ENCODE measurements around the gene PAQR5.

DNA sequence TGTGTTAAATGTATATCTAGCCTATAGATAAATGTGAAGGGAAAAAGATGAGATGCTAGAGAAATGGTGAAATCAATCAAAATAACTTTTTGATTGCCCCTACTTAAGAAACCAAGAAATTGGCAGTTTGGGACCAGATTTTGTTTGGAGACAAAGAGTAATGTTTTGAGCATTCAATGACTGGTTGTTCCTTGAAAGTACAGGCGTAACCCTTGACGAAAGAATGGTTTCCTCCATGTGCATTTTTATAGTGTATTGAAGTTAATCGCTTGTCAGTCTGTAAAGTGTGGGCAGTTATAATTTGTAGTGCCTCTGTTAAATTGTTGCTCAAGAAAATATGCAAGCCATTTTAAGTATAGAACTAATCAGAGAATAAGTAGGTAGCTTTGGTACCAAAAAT is 116.7 kb downstream of the PAQR5 start:
- TF ChIP-seq POLR2AphosphoS5 (IDR thresholded peaks at IDR 0.05) (no peak), EP300 (IDR thresholded peaks at IDR 0.05) (no peak)
- TF ChIP-seq, protein P1, sequence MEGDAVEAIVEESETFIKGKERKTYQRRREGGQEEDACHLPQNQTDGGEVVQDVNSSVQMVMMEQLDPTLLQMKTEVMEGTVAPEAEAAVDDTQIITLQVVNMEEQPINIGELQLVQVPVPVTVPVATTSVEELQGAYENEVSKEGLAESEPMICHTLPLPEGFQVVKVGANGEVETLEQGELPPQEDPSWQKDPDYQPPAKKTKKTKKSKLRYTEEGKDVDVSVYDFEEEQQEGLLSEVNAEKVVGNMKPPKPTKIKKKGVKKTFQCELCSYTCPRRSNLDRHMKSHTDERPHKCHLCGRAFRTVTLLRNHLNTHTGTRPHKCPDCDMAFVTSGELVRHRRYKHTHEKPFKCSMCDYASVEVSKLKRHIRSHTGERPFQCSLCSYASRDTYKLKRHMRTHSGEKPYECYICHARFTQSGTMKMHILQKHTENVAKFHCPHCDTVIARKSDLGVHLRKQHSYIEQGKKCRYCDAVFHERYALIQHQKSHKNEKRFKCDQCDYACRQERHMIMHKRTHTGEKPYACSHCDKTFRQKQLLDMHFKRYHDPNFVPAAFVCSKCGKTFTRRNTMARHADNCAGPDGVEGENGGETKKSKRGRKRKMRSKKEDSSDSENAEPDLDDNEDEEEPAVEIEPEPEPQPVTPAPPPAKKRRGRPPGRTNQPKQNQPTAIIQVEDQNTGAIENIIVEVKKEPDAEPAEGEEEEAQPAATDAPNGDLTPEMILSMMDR (IDR thresholded peaks at IDR 0.05) = no peak

Data from gastroesophageal sphincter (tissue), 3 donors.